ENCODE measurements around the gene S100B.
"Not testable (repeated sequence)": the region's sequence is repeated elsewhere in the genome, so short reads cannot be mapped to it uniquely, and the experiment has no call there.

Gene S100B

GRCh38 chr21:46600305-46600704 is 4.6 kb downstream of the S100B start:
- DNase-seq = no peak

- DNase-seq = peak; percentile 86
These were observed 6.0 kb downstream of the S100B start for GRCh38 chr21:46598581-46599572.

DNA sequence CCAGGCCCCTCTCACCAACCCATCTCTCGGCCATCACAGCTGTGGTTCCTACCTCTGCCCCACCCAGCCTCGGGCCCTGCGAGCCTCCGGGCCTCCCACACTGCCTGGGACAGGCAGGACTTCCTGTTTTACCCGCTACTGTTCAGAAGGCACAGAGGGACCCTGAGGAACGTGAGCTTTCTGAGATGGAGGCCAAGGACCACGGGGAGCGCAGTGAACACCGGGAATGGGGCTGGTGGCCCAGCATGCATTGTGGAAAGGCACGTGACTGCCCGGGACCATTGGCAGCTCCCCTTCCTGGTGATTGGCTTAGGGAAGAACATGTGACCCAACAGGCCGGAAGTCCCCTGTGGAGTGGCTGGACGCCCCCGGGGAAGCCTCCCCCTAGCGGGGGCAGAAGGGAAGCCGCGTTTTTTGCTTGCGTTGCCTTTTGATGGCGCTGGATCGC is 7.0 kb downstream of the S100B start:
- DNase-seq = no peak

DNA sequence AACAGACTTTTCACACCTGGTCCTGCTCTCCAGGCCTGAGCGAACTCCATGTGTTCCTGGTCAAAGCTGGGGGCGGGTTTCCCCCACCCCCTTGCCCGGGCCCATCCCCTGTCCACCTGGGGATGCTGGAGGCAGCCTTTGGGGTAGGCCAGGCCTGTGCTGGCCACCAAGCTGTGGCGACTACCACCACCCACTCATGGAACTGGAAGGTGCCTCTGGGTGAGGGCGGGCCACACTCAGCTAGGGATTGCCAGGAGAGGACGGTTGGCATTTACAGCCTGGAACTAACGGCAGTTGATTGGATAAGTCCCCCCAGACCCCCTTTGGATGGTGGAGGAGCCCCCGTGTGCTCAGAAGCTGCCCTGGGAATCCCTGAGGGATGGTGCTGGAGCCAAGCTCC is 7.9 kb downstream of the S100B start:
- DNase-seq = no peak

DNA sequence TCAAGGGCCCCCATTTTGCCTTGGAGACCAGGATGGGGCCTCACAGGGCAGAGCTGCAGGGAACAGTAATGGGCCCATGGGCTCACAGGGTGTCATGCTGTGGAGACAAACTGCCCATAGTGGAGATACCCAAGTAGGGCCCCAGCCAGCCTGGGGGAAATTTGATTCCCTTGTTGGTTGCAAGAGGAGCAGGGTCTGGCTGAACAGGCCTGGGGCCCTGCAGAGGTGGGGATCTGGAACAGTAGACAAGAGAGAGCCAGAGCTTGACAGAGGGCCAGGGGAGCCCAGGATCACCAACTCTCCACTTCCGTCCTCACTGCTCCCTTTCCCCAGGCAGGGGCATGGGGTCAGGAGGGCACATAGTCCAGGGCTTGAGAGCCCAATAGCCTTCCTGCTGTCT is 8.7 kb downstream of the S100B start:
- no peak for DNase-seq

GRCh38 chr21:46594276-46594675 is 10.6 kb downstream of the S100B start:
- no peak for DNase-seq

DNA sequence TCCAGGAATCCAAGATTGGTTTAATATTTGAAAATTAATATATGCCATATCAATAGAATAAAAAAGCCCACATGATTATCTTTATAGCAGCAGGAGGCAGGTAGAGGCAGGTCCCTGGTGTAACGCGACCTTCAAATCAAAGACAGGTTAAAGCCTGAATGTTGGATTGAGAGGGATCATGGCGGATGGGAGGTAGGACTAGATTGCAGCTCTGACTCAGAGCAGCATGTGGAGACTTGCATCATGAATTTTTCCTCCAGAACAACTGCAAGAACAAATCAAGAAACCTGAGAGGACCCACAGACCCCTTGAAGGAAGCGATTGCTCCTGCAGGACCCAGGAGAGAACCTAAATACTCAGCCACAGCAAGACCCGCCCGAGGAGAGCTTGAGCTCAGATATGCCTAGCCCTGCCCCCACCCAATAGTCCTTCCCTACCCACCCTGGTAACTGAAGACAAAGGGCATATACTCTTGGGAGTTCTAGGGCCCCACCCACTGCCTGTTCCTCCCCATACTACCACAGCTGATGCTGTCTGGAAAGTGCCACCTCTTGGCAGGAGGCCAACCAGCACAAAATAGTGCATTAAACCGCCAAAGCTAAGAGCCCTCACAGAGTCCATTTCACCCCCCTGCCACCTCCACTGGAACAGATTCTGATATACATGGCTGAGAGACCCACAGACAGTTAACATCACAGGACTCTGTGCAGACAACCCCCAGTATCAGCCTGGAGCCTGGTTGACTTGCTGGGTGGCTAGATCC is 19.5 kb downstream of the S100B start:
- DNase-seq = no peak

DNA sequence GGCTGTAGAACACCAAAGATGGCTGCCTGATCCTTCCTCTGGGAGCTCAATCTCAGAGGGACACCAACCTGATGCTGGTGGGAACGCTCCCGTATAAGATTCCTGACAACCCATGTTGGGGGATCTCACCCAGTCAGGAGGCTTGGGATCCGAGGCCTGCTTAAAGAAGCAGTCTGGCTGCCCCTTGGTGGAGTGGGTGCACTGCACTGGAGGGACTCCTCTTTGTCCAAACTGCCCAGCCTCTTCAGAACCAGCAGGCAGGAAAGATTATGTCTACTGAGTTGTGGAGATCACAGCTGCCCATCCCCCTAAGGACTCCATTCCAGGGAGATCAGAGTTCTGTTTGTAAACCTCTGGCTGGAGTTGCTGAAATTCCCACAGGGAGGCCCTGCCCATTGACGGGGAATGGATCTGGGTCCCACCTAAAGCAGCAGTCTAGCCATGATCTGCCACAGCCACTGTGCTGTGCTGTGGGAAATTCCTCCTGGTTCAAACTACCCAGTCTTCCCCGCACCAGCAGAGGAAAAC is 23.0 kb downstream of the S100B start:
- no peak for DNase-seq

DNA sequence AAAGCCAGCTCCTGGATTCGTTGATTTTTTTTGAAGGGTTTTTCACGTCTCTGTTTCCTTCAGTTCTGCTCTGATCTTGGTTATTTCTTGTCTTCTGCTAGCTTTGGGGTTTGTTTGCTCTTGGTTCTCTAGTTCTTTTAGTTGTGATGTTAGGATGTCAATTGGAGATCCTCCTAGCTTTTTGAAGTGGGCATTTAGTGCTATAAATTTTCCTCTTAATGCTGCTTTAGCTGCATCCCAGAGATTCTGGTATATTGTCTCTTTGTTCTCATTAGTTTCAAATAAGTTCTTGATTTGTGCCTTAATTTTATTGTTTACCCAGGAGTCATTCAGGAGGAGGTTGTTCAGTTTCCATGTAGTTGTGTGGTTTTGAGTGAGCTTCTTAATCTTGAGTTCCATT is 25.5 kb downstream of the S100B start:
- not testable (repeated sequence) for DNase-seq

- DNase-seq = not testable (repeated sequence)
These were observed 27.1 kb downstream of the S100B start for GRCh38 chr21:46577786-46578185.

- DNase-seq = no peak
These were observed 32.0 kb downstream of the S100B start for GRCh38 chr21:46572850-46573249.

GRCh38 chr21:46570631-46571030 is 34.3 kb downstream of the S100B start:
- no peak for DNase-seq

- DNase-seq = no peak
These were observed 34.8 kb downstream of the S100B start for GRCh38 chr21:46570119-46570518.

DNA sequence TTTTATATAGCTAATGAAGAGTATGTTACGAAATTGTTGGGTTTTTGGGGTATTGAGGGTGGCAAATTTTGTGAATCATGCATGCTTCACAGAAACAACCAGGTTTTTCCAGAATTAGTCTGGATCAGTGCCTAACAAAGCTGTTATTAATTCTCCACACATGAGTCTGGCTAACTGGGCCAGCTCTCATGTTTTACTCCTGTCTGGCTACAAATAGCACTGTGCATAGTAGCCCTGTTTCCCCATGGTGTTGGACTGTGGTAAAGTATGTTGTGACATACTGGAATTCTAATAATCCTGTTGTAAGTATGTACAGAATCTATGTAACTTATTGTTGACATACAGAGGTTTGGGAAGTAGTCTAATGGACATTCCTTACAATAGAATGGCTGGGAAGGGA is 35.8 kb downstream of the S100B start:
- peak; percentile 54 for DNase-seq

GRCh38 chr21:46568562-46568961 is 36.3 kb downstream of the S100B start:
- DNase-seq = no peak

DNA sequence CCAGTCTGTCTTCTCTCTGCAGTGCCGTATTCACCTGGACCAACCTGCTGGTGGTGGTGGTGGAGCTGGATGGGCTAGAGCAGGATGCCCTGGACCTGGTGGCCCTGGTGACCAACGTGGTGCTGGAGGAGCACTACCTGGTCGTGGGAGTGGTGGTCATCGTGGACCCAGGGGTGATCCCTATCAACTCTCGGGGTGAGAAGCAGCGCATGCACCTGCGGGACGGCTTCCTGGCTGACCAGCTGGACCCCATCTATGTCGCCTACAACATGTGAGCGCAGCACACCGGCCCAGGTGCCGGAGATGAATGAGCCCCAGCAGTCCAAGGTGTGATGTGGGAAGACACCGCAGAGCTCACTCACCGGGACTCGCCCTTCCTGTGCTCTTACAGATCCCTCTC is 37.5 kb downstream of the S100B start:
- no peak for DNase-seq

DNA sequence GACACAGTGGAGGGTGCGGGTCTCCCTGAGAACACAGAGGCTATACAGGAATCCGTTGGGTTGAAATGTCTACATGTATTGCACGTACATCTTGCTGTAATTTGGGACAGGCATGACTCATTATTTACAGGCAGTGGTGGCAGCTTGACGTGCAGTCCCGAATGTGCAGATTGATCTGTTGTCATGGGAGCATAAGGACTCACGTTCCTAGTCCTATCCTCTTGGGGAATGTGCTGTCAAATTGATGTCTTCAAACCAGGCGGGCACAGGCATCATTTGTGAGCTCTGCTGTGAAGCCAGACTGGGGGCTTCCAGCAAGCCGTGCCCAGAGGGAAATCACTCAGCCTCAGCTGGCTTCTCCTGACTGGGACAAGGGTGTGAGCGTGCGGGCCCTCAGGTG is 40.5 kb downstream of the S100B start:
- DNase-seq = peak; percentile 74

DNA sequence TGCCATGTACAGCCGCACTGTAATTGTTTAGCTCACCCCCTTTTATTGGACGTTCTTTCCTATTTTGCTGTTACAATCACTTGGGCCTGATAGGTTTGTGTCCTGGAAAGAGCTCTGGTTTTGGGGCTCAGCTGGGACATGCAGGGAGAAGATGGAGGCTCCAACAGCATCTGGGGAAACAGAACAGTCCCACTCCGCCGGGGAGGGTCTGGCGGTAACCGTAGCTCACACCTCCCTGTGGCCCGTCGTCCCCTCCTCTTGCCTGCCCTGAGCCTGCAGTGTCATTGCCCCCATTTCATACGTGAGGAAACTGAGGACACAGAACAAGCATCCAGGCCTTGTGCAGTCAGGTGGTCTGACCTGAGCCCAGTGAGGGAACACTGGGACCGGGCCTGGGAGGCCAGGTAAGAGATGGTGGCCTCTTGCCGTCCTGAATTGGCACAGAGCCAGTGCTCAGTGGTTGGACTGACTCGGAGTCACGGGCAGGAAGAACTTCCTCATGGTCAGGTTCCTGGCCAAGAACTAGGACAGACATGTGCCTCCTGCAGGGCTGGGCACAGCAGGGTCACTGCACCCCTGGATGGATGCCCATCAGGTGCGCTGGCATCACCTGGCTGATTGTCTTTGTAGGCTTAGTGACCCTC is 41.8 kb downstream of the S100B start:
- no peak for DNase-seq

DNA sequence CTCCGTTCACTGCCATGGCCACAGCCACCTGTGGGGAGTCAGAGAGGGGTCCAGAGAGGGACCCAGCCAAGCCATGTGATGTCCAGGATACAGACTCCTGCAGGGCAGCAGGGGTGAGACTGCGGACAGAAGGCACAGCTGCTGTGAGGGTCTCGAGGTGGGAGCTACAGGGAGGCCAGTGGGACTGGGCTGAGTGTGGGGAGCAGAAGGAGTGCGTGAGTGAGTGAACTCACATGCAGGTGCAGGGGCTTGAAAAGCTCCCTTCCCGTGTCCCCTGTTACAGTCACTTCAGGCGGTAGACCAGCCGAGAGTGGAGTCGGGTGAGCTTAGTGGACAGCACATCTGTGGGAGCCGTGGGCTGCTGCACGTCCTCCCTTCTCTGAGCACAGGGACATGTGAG is 42.4 kb downstream of the S100B start:
- DNase-seq = no peak

DNA sequence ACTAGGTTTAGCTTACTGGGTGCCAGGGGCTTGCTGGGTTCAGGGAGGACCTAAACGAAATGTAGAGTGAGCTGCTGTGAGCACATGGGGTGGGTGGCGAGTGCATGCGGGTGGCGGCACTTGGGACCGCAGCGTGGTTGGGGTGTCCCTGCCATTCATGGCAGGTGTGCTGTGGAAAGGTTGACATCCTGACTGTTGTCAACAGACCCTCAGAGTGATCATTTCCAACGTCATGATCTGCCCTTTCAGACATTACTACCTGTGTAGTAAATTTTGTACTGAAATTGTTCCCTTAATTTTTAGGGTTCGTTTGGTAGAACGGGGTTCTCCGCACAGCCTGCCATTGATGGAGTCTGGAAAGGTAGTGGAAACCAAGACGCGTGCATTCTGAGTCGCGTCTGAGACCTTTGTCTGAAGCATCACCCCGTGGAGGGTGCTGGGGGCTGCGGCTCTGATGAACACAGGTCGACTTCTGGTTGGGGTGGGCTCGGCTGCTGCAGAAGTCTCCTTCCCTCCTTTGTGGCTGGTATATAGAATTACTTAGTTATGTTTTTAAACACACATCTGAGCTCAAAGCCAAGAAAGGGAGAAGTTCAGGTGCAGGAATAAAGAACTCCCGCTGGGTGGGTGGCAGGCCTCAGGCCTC is 43.3 kb downstream of the S100B start:
- DNase-seq = no peak

GRCh38 chr21:46560568-46561444 is 44.1 kb downstream of the S100B start:
- no peak for DNase-seq
